HepG2 (cell line): Measurements from ENCODE around the gene NUBPL. TPM values are rescaled to one million over a fixed set of nuclear protein-coding genes. Genes with fewer than 3 reads are reported as not detected.

Experiments
- CBX2 ChIP-seq, 2 experiments: fragments of 200-600 bp in 1 of 2; sonication (generic); formaldehyde crosslinking in 1 of 2; IDR thresholded peaks; 2 replicates each; pipeline versions ENCODE4 v1.7.0 to v1.8.1; 2018 to 2022; ENCODE audit warnings: low read depth in 2 of 2, low read length in 1 of 2, mild to moderate bottlenecking in 1 of 2, missing genetic modification reagents in 1 of 2
- GABPB1 ChIP-seq: IDR thresholded peaks from 2 replicates; pipeline ENCODE4 v1.6.1; 2016; ENCODE audit warnings: mild to moderate bottlenecking, missing genetic modification reagents, moderate library complexity, missing compliant biosample characterization
- GLMP ChIP-seq: sonication (generic); formaldehyde crosslinking; IDR thresholded peaks from 2 replicates; pipeline ENCODE4 v1.9.0; 2021; ENCODE audit warnings: missing genetic modification reagents, mild to moderate bottlenecking, borderline replicate concordance
- HNF4A ChIP-seq: sonication (generic); formaldehyde crosslinking; IDR thresholded peaks from 2 replicates; pipeline ENCODE4 v1.4.0; 2020; ENCODE audit warnings: missing genetic modification reagents
- HNRNPUL1 ChIP-seq: fragments of 200-400 bp; formaldehyde crosslinking; IDR thresholded peaks from 2 replicates; pipeline ENCODE4 v1.6.1; 2017; ENCODE audit warnings: low read depth, mild to moderate bottlenecking, low read length, moderate library complexity
- KDM3A ChIP-seq: IDR thresholded peaks from 2 replicates; pipeline ENCODE4 v1.6.1; 2018; ENCODE audit warnings: low read depth, missing compliant biosample characterization
- KLF12 ChIP-seq: sonication (generic); formaldehyde crosslinking; IDR thresholded peaks from 2 replicates; pipeline ENCODE4 v1.4.0; 2020; ENCODE audit warnings: missing genetic modification reagents, borderline replicate concordance
- MAFG ChIP-seq: sonication (generic); formaldehyde crosslinking; IDR thresholded peaks from 2 replicates; pipeline ENCODE4 v1.5.1; 2020; ENCODE audit warnings: mild to moderate bottlenecking, missing genetic modification reagents
- NFE2L2 ChIP-seq: fragments of 150-350 bp; IDR thresholded peaks from 2 replicates; pipeline ENCODE4 v1.6.1; 2014; ENCODE audit warnings: low read length
- PHF20 ChIP-seq: sonication (generic); formaldehyde crosslinking; IDR thresholded peaks from 2 replicates; pipeline ENCODE4 v1.5.0; 2020; ENCODE audit warnings: mild to moderate bottlenecking, missing genetic modification reagents
- TAF15 ChIP-seq: fragments of 200-400 bp; formaldehyde crosslinking; IDR thresholded peaks from one replicate; pipeline ENCODE4 v1.6.1; 2018; ENCODE audit warnings: mild to moderate bottlenecking, low read depth, low read length; ENCODE audit not compliant: poor library complexity, severe bottlenecking
- ZBTB42 ChIP-seq: sonication (generic); formaldehyde crosslinking; IDR thresholded peaks from 2 replicates; pipeline ENCODE4 v1.5.0; 2020; ENCODE audit warnings: mild to moderate bottlenecking, missing genetic modification reagents
- ZC3H13 ChIP-seq: sonication (generic); formaldehyde crosslinking; IDR thresholded peaks from 2 replicates; pipeline ENCODE4 v1.8.1; 2023; ENCODE audit warnings: mild to moderate bottlenecking, missing genetic modification reagents, moderate library complexity
- ZEB1 ChIP-seq: IDR thresholded peaks from 2 replicates; pipeline ENCODE4 v1.6.1; 2012; ENCODE audit warnings: mild to moderate bottlenecking, low read depth, inconsistent platforms; ENCODE audit not compliant: insufficient replicate concordance
- ZNF343 ChIP-seq: sonication (generic); formaldehyde crosslinking; IDR thresholded peaks from 2 replicates; pipeline ENCODE4 v1.4.0; 2020; ENCODE audit warnings: mild to moderate bottlenecking, missing genetic modification reagents
- ZNF562 ChIP-seq: sonication (generic); formaldehyde crosslinking; IDR thresholded peaks from 2 replicates; pipeline ENCODE4 v1.8.0; 2022; ENCODE audit warnings: missing genetic modification reagents, borderline replicate concordance
- ZNF589 ChIP-seq: sonication (generic); formaldehyde crosslinking; conservative IDR thresholded peaks from 2 replicates; pipeline ENCODE4 v1.8.0; 2022; ENCODE audit warnings: mild to moderate bottlenecking, moderate library complexity, missing genetic modification reagents
- ZNF737 ChIP-seq: sonication (generic); formaldehyde crosslinking; IDR thresholded peaks from 2 replicates; pipeline ENCODE4 v1.5.0; 2020; ENCODE audit warnings: missing genetic modification reagents, mild to moderate bottlenecking, borderline replicate concordance
- polyA plus RNA-seq, 8 experiments: library from polyadenylated mRNA; depleted of rRNA in 3 of 8; stranded (reverse) in 7 of 8; unstranded in 1 of 8; fragments of >200 nt; fragmentation: Illumina TruSeq in 4 of 8; extraction: Trizol in 4 of 8; gene quantifications; 2 replicates each; pipeline versions ENCODE4 v1.2.1 to v1.2.3, GENCODE V29; 2011 to 2016; ENCODE audit warnings: low read depth in 4 of 8, missing spikeins in 1 of 8, mixed read lengths in 1 of 8; ENCODE audit not compliant: insufficient read depth in 1 of 8
- total RNA-seq, 5 experiments: library from RNA; depleted of rRNA; stranded (reverse); fragments of >200 nt; fragmentation: Illumina TruSeq; extraction: Trizol; gene quantifications; 2 replicates each; pipeline ENCODE4 v1.2.3, GENCODE V29; 2016; ENCODE audit warnings: low read depth in 1 of 5
- TF ChIP-seq, protein P1 (sequence below): sonication (generic); formaldehyde crosslinking; IDR thresholded peaks from 2 replicates; pipeline ENCODE4 v1.5.0; 2020; ENCODE audit warnings: missing genetic modification reagents, mild to moderate bottlenecking, borderline replicate concordance
- TF ChIP-seq, protein P2 (sequence below): sonication (generic); formaldehyde crosslinking; conservative IDR thresholded peaks from 2 replicates; pipeline ENCODE4 v1.5.0; 2020; ENCODE audit warnings: missing genetic modification reagents
- TF ChIP-seq, protein P3 (sequence below): sonication (generic); formaldehyde crosslinking; IDR thresholded peaks from 2 replicates; pipeline ENCODE4 v1.8.0; 2022; ENCODE audit warnings: mild to moderate bottlenecking, missing genetic modification reagents, moderate library complexity
- TF ChIP-seq, protein P4 (sequence below): sonication (generic); formaldehyde crosslinking; IDR thresholded peaks from 2 replicates; pipeline ENCODE4 v1.4.0; 2020; ENCODE audit warnings: missing genetic modification reagents

The NUBPL gene
- total and polyA plus RNA-seq, 2 of the 13 experiments (the other 11 are each of a cell fraction or from before 2014, with no cell fraction given), result 21.3 to 44.1 TPM

- TF ChIP-seq TAF15 (peak; percentile 99), ZNF343 (CRISPR knock-in tag) (peak; percentile 91; the same call in 1 of the 2 replicates), ZNF737 (CRISPR knock-in tag) (no peak), GLMP (CRISPR knock-in tag) (no peak), NFE2L2 (no peak), CBX2 (IDR thresholded peaks at IDR 0.05; ENCODE audit: low read depth, low read length) (peak; percentile 28; the same call in 1 of the 2 replicates), CBX2 (CRISPR knock-in tag; IDR thresholded peaks at IDR 0.05; ENCODE audit: low read depth) (peak; percentile 17; the same call in 1 of the 2 replicates), GABPB1 (CRISPR knock-in tag) (peak; percentile 92), KLF12 (CRISPR knock-in tag) (peak; percentile 70; the same call in 1 of the 2 replicates), ZEB1 (peak; percentile 71), MAFG (CRISPR knock-in tag) (no peak), ZNF589 (CRISPR knock-in tag) (no peak), PHF20 (CRISPR knock-in tag) (peak; percentile 100), ZC3H13 (no peak), HNRNPUL1 (no peak), ZNF562 (CRISPR knock-in tag) (no peak), HNF4A (CRISPR knock-in tag) (peak; percentile 35; the same call in 1 of the 2 replicates), ZBTB42 (CRISPR knock-in tag) (peak; percentile 92; the same call in 1 of the 2 replicates), KDM3A (CRISPR knock-in tag) (peak; percentile 96)
- TF ChIP-seq, protein P1, sequence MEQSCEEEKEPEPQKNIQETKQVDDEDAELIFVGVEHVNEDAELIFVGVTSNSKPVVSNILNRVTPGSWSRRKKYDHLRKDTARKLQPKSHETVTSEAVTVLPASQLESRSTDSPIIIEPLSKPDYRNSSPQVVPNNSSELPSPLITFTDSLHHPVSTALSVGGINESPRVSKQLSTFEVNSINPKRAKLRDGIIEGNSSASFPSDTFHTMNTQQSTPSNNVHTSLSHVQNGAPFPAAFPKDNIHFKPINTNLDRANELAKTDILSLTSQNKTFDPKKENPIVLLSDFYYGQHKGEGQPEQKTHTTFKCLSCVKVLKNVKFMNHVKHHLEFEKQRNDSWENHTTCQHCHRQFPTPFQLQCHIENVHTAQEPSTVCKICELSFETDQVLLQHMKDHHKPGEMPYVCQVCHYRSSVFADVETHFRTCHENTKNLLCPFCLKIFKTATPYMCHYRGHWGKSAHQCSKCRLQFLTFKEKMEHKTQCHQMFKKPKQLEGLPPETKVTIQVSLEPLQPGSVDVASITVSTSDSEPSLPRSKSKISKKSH (CRISPR knock-in tag), result peak; percentile 99
- TF ChIP-seq, protein P2, sequence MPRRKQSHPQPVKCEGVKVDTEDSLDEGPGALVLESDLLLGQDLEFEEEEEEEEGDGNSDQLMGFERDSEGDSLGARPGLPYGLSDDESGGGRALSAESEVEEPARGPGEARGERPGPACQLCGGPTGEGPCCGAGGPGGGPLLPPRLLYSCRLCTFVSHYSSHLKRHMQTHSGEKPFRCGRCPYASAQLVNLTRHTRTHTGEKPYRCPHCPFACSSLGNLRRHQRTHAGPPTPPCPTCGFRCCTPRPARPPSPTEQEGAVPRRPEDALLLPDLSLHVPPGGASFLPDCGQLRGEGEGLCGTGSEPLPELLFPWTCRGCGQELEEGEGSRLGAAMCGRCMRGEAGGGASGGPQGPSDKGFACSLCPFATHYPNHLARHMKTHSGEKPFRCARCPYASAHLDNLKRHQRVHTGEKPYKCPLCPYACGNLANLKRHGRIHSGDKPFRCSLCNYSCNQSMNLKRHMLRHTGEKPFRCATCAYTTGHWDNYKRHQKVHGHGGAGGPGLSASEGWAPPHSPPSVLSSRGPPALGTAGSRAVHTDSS (CRISPR knock-in tag), result no peak; the same call in 1 of the 2 replicates
- TF ChIP-seq, protein P3, sequence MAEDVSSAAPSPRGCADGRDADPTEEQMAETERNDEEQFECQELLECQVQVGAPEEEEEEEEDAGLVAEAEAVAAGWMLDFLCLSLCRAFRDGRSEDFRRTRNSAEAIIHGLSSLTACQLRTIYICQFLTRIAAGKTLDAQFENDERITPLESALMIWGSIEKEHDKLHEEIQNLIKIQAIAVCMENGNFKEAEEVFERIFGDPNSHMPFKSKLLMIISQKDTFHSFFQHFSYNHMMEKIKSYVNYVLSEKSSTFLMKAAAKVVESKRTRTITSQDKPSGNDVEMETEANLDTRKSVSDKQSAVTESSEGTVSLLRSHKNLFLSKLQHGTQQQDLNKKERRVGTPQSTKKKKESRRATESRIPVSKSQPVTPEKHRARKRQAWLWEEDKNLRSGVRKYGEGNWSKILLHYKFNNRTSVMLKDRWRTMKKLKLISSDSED (CRISPR knock-in tag), result no peak
- TF ChIP-seq, protein P4, sequence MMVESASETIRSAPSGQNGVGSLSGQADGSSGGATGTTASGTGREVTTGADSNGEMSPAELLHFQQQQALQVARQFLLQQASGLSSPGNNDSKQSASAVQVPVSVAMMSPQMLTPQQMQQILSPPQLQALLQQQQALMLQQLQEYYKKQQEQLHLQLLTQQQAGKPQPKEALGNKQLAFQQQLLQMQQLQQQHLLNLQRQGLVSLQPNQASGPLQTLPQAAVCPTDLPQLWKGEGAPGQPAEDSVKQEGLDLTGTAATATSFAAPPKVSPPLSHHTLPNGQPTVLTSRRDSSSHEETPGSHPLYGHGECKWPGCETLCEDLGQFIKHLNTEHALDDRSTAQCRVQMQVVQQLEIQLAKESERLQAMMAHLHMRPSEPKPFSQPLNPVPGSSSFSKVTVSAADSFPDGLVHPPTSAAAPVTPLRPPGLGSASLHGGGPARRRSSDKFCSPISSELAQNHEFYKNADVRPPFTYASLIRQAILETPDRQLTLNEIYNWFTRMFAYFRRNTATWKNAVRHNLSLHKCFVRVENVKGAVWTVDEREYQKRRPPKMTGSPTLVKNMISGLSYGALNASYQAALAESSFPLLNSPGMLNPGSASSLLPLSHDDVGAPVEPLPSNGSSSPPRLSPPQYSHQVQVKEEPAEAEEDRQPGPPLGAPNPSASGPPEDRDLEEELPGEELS (CRISPR knock-in tag), result peak; percentile 78
Observed at GRCh38 chr14:31561155-31561846, at the start of gene NUBPL (continued).
